GM18858 (cell line): ENCODE measurements around the gene ENTHD1.
"Not testable (repeated sequence)": the region's sequence is repeated elsewhere in the genome, so short reads cannot be mapped to it uniquely, and the experiment has no call there.

ENCODE experiments used
- ATAC-seq: cut with Tn5 transposase; IDR thresholded peaks from one replicate; pipeline ENCODE4 v1.9.1; 2021; ENCODE audit not compliant: unreplicated experiment

ENTHD1 gene

GRCh38 chr22:39735776-39736175 lies 157.8 kb downstream of the ENTHD1 start:
- no peak for ATAC-seq

GRCh38 chr22:39734866-39735265 lies 158.7 kb downstream of the ENTHD1 start:
- ATAC-seq: no peak

- not testable (repeated sequence) for ATAC-seq
Measured at GRCh38 chr22:39734046-39734445, 159.5 kb downstream of the ENTHD1 start.

GRCh38 chr22:39733191-39733590 lies 160.4 kb downstream of the ENTHD1 start:
- no peak for ATAC-seq

- ATAC-seq: no peak
Measured at GRCh38 chr22:39732625-39733024, 160.9 kb downstream of the ENTHD1 start.

GRCh38 chr22:39731881-39732555 lies 161.5 kb downstream of the ENTHD1 start:
- ATAC-seq: no peak

- no peak for ATAC-seq
Measured at GRCh38 chr22:39731481-39731880, 162.1 kb downstream of the ENTHD1 start.

- ATAC-seq: no peak
Measured at GRCh38 chr22:39729141-39729934, 164.2 kb downstream of the ENTHD1 start.

- no peak for ATAC-seq
Measured at GRCh38 chr22:39728236-39728860, 165.2 kb downstream of the ENTHD1 start.

GRCh38 chr22:39727541-39727940 lies 166.0 kb downstream of the ENTHD1 start:
- ATAC-seq: no peak

- no peak for ATAC-seq
Measured at GRCh38 chr22:39725351-39726035, 168.1 kb downstream of the ENTHD1 start.

- ATAC-seq: no peak
Measured at GRCh38 chr22:39724857-39725256, 168.7 kb downstream of the ENTHD1 start.

- ATAC-seq: no peak
Measured at GRCh38 chr22:39724390-39724789, 169.2 kb downstream of the ENTHD1 start.

- ATAC-seq: no peak
Measured at GRCh38 chr22:39723899-39724351, 169.6 kb downstream of the ENTHD1 start.

- no peak for ATAC-seq
Measured at GRCh38 chr22:39723463-39723862, 170.1 kb downstream of the ENTHD1 start.

- no peak for ATAC-seq
Measured at GRCh38 chr22:39722501-39722900, 171.1 kb downstream of the ENTHD1 start.

GRCh38 chr22:39722032-39722325 lies 171.6 kb downstream of the ENTHD1 start:
- no peak for ATAC-seq

- no peak for ATAC-seq
Measured at GRCh38 chr22:39721206-39722031, 172.1 kb downstream of the ENTHD1 start.

- no peak for ATAC-seq
Measured at GRCh38 chr22:39719559-39720450, 173.8 kb downstream of the ENTHD1 start.
